Nephron progenitor cell (in vitro differentiated cells): ENCODE measurements around the gene IL37.

Experiments
- DNase-seq: peaks from one replicate; pipeline ENCODE4 v3.0.0; 2021
- H3K27ac Mint-ChIP-seq: 2 replicates; pipeline ENCODE4 v1.8.0; 2021; ENCODE audit warnings: mild to moderate bottlenecking, moderate library complexity, mixed read lengths
- H3K27me3 Mint-ChIP-seq: 2 replicates; pipeline ENCODE4 v1.8.0; 2021; ENCODE audit warnings: mild to moderate bottlenecking, low read depth, mixed read lengths; ENCODE audit not compliant: poor library complexity
- H3K36me3 Mint-ChIP-seq: 2 replicates; pipeline ENCODE4 v1.8.0; 2021; ENCODE audit warnings: low read depth, mixed read lengths
- H3K4me1 Mint-ChIP-seq: 2 replicates; pipeline ENCODE4 v1.8.0; 2021; ENCODE audit warnings: mixed read lengths
- H3K4me3 Mint-ChIP-seq: 2 replicates; pipeline ENCODE4 v1.8.0; 2021; ENCODE audit warnings: mild to moderate bottlenecking, moderate library complexity, mixed read lengths
- H3K9me3 Mint-ChIP-seq: 2 replicates; pipeline ENCODE4 v1.8.0; 2021; ENCODE audit warnings: mild to moderate bottlenecking, moderate library complexity, mixed read lengths
- CTCF ChIP-seq: fragments of 200-600 bp; sonication (generic); IDR thresholded peaks from 2 replicates; pipeline ENCODE4 v1.5.0; 2021; ENCODE audit warnings: antibody characterized with exemption

The IL37 gene

GRCh38 chr2:112910865-112911264 is at the start of gene IL37:
Gene IL37, plus strand, starts transcription at chr2:112911165. Its CDS starts 1,848 bp downstream, at chr2:112913013.
- H3K27ac Mint-ChIP-seq = no peak within 1 kb of the TSS
- TF ChIP-seq CTCF = no peak
- H3K9me3 Mint-ChIP-seq = peaks cover 3% of the 10 kb centered on the region
- no peaks in the 10 kb centered on the region for H3K4me1 Mint-ChIP-seq
- DNase-seq = no peak
- H3K36me3 Mint-ChIP-seq = no peaks in the 10 kb centered on the region
- no peak within 1 kb of the TSS for H3K4me3 Mint-ChIP-seq
- H3K27me3 Mint-ChIP-seq = peaks cover 16% of the 10 kb centered on the region

- no peak overlapping the region for H3K4me3 Mint-ChIP-seq
- peaks cover 75% of the 10 kb centered on the region for H3K9me3 Mint-ChIP-seq
- H3K27ac Mint-ChIP-seq = no peak overlapping the region
- H3K36me3 Mint-ChIP-seq = peaks cover 15% of the 10 kb centered on the region
- H3K27me3 Mint-ChIP-seq = peaks cover 3% of the 10 kb centered on the region
- no peak for DNase-seq
- H3K4me1 Mint-ChIP-seq = no peaks in the 10 kb centered on the region
- no peak for TF ChIP-seq CTCF
Measured at GRCh38 chr2:112864072-112864471, 46.9 kb upstream of the IL37 start.

- Mint-ChIP-seq H3K27ac (peak overlapping the region; percentile 7), H3K4me1 (peaks cover 17% of the 10 kb centered on the region), H3K4me3 (no peak overlapping the region), H3K27me3 (no peaks in the 10 kb centered on the region), H3K36me3 (peaks cover 15% of the 10 kb centered on the region), H3K9me3 (peaks cover 53% of the 10 kb centered on the region)
- no peak for TF ChIP-seq CTCF
- DNase-seq = no peak
Measured at GRCh38 chr2:112866128-112866835, 44.7 kb upstream of the IL37 start.

- peaks cover 10% of the 10 kb centered on the region for H3K36me3 Mint-ChIP-seq
- peaks cover 17% of the 10 kb centered on the region for H3K4me1 Mint-ChIP-seq
- no peak for DNase-seq
- no peak for TF ChIP-seq CTCF
- peaks cover 43% of the 10 kb centered on the region for H3K9me3 Mint-ChIP-seq
- H3K4me3 Mint-ChIP-seq = no peak overlapping the region
- H3K27me3 Mint-ChIP-seq = peaks cover 3% of the 10 kb centered on the region
- no peak overlapping the region for H3K27ac Mint-ChIP-seq
Measured at GRCh38 chr2:112867701-112868631, 43.0 kb upstream of the IL37 start.

GRCh38 chr2:112869258-112869842 is 41.6 kb upstream of the IL37 start:
- H3K4me3 Mint-ChIP-seq = no peak overlapping the region
- H3K4me1 Mint-ChIP-seq = peaks cover 17% of the 10 kb centered on the region
- no peak for TF ChIP-seq CTCF
- H3K36me3 Mint-ChIP-seq = no peaks in the 10 kb centered on the region
- H3K27me3 Mint-ChIP-seq = peaks cover 4% of the 10 kb centered on the region
- no peak overlapping the region for H3K27ac Mint-ChIP-seq
- peaks cover 30% of the 10 kb centered on the region for H3K9me3 Mint-ChIP-seq
- no peak for DNase-seq
